Activated T-helper 9 cell treated with anti-CD3 and anti-CD28 coated beads, Interleukin-2, amount 50 U/mL, for 16 hours (primary cell): ENCODE results near the gene GABPB1.
"Not testable (repeated sequence)": the region's sequence is repeated elsewhere in the genome, so short reads cannot be mapped to it uniquely, and the experiment has no call there.

Experiments
- DNase-seq: peaks from one replicate; pipeline ENCODE4 v3.0.0-alpha.2; 2020; ENCODE audit warnings: low read depth

GABPB1 gene

GRCh38 chr15:50354838-50355618 is at the start of gene GABPB1:
Gene GABPB1, minus strand, starts transcription at chr15:50355198. Its CDS starts 45,400 bp downstream, at chr15:50309798.
- peak; percentile 83 for DNase-seq

GRCh38 chr15:50391561-50391960 is 36.6 kb upstream of the GABPB1 start:
- not testable (repeated sequence) for DNase-seq

DNA sequence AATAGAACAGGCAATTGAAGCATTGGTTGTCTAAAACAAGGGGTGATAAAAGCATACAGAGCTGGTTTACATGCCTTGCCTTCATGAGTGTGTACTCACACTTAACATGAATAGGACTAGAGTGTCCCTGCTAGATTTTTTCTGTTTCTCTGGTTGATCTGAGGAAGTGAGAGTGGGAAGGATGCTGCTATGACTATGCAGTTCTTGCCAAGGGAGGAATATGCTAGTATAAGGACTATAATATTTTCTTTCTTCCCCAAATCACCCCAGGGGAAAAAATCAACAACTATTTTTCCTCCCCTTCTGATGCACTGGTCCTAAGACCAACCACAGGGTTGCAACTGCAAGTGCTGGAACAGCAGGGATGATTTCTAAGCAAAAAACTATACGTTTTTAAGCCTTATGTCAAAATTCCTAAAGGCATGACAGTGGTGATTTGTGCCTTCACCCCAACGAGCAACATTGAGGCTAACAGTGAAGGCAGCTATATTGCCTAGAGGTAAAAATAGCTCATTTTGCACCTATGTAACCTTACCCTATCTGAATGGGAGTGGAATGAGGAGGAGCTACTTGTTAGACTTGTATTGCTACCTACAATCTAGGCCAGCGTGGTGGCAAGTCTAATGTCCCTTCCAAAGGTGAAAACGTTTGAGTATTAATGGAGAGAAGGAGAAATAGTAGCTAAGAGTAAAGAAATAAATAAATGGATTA is 35.7 kb upstream of the GABPB1 start:
- no peak for DNase-seq

- DNase-seq = not testable (repeated sequence)
Observed at GRCh38 chr15:50382408-50382807, 27.4 kb upstream of the GABPB1 start.

DNA sequence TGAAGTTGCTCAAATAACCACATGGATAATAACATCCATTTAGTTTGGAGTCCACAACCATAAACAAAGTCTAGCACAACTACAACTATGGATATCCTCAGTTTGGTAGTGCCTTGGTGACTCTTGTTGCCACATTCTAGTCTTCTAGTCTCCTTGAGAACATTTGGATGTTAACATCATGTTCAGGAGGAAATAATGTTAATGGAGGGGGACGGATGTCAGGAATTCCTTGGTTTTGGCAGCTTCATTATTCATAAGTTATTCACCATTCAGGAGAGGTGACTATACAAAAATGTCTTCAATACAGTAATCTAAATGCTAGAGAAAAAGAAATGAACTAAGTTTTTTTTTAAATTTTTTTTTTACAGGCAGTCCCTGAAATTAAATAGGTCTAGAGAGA is 26.4 kb upstream of the GABPB1 start:
- DNase-seq = no peak

DNA sequence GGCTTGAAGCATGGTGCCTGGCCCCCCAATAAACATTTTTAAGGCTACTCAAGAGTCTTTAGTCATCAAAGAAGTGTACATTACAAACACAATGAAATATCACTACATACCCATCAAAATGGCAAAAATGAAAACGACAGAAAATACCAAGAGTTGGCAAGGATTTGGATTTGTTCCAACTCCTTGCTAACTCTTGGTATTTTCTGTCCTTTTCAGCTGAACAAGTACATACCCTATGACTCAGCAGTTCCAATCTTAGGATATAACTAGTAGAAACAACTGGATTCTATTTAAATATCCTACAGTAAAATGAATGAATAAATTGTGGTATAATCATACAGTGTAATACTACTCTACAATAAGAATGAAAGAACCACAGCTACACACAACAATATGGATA is 25.1 kb upstream of the GABPB1 start:
- DNase-seq = no peak

- DNase-seq = not testable (repeated sequence)
Observed at GRCh38 chr15:50379413-50379812, 24.4 kb upstream of the GABPB1 start.

- DNase-seq = no peak
Observed at GRCh38 chr15:50378776-50379175, 23.8 kb upstream of the GABPB1 start.

DNA sequence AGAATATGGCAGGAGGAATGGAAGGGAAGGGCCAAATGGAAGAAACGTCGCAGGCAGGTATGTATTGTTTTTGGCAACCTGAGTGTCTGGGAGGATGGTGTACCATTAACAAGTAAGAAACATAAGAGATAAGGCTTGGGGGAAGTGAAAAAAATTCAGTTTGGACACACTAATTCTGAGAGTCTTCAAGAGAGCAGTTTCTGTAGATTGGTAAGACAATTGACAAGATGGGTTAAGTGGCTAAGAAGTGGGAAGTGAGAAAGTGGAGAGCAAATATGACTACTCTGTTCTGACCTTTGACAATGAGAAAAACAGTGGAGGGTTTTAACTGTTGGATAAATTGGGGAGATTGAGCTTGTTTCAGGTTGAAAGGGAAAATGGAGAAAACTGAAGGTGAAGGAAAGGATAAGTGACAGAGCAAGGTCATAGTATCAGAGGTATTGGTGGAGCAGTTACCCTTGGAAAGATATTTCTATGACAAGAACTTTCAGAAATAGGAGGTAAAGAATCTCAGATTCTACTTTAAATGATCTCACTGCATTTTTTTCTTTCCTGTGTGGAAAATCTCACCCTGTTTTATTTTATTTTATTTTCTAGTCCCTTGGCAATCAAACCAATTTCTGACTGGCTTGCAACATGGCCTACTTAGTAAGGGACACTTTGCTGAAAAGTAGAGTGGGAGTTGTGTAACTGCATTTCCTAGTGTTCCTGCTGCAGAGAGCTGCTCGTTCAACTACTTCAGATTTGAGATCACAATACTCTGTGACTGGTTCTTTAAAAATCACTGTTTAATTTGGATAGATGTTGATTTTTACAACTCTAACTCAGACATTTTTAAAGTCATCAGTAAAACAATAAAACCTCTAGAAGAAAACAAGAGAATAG is 23.1 kb upstream of the GABPB1 start:
- DNase-seq = no peak

GRCh38 chr15:50369564-50369963 is 14.6 kb upstream of the GABPB1 start:
- DNase-seq = not testable (repeated sequence)

DNA sequence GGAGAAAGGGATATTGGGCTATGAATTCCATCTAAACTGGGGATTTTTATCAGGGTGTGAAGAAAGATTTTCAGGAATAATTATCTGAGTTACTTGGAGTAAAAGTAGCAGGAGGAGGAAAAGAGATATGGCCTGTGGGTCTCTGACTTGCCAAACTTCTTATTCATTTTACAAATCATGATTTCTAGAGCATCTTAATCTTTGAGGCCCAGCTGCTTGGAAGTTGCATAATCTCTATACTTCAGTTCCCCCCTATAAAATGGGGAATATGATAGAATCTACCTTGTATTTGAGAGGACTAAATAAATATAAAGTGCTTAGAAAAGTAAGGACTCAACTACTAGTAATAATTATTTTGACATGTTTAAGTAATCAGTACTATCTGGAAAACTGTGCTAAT is 11.0 kb upstream of the GABPB1 start:
- no peak for DNase-seq

DNA sequence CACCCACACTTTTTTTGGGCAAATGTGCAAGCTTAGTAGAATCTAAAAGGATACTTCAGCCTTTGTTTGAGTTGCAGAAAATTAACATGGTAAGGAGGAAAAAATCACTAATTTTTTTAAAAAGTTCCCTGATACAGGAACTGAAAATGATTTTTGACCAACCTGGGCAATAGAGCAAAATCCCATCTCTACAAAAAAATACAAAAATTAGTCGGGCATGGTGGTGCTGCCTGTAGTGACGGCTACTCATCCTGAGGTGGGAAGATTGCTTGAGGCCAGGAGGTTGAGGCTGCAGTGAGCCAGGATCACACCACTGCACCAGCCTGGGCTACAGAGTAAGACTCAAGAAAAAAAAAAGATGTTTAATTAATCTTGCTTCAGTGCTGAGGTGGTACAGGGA is 10.6 kb upstream of the GABPB1 start:
- no peak for DNase-seq

- DNase-seq = no peak
Observed at GRCh38 chr15:50363612-50364011, 8.6 kb upstream of the GABPB1 start.

GRCh38 chr15:50361756-50362155 is 6.8 kb upstream of the GABPB1 start:
- no peak for DNase-seq

- DNase-seq = no peak
Observed at GRCh38 chr15:50358845-50359244, 3.8 kb upstream of the GABPB1 start.

GRCh38 chr15:50355980-50356379 is 982 bp upstream of the GABPB1 start:
- DNase-seq = no peak

DNA sequence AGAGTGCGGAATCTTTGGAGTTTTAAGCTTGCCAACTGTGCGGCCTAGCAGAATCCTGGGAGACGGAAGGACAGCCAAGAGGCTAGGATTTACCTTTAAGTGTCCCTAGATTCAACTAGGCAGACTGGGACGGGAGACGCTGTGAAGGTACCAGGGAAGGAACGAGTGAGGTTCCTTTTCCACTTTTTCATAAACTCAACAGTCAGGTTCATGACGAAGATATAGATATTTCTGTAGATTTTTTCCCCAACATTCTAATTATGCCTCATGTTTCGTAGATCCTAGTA is 564 bp upstream of the GABPB1 start:
- no peak for DNase-seq

- DNase-seq = peak; percentile 31
Observed at GRCh38 chr15:50353975-50354837, 792 bp downstream of the GABPB1 start.

DNA sequence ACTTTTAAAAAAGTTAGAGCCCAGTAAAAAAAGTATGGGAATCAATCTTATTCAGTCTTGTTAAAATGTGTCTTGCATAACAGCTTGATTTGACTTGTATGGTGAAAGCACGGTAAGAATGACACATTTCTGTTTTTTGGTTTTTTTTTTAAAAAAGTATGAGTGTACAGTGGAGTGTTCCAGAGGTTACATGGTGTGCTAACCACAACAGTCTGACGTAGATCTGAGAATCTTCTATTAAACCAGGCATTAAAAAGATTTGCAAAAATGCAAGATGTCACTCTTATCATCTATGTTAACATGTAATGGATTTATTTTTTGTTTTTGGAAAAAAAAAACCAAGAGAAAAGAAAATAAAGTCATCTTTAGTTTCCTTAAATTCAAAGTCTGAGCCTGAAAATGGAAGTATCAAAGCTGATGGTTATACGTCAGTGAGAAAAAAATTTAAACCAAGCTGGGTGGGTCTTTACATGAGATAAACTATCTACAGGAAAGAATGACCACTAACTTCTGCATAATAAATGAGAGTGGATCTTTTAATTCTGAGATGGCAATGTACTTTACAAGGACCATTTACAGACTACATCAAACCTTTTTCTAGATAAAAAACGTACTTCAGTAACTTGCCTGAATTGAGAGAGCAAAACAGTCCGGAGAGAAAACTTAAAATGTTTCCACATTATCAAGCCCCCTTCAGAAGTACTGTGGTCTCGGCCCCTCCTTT is 1.6 kb downstream of the GABPB1 start:
- DNase-seq = no peak

DNA sequence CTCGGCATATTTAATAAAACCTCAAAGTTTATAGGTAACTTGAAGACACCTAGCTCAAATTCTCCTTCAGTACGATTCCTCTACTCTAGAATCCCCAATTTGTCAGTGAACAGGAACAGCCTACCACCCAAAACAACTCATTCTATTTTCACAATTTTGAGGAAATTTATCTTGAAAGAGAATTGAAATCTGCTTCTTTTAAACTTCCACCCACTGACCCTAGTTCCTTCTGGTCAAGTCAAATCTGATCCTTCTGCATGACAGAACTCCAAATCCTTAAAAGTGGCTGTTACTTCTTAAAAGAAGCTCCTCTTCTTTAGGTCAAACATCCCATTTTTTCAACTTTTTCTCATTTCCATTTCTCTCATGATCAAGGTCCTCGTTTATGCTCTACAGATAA is 4.4 kb downstream of the GABPB1 start:
- DNase-seq = no peak

GRCh38 chr15:50345298-50345697 is 9.7 kb downstream of the GABPB1 start:
- DNase-seq = no peak
